ENCODE measurements around the gene UBLCP1.
"Not testable (repeated sequence)": the region's sequence is repeated elsewhere in the genome, so short reads cannot be mapped to it uniquely, and the experiment has no call there.

The UBLCP1 gene

GRCh38 chr5:159294921-159295320 lies 31.8 kb downstream of the UBLCP1 start:
- Histone ChIP-seq H3K9me3 (replicated peaks in 1 of 2; ENCODE audit: control insufficient read depth in 2 of 2, insufficient read depth in 1 of 2, low read depth in 1 of 2, low read length in 2 of 2) (peaks cover 0 to 2% of the 10 kb centered on the region in 2 donors), H3K9ac (ENCODE audit: low read depth, low read length, poor library complexity) (no peak overlapping the region), H2BK12ac (ENCODE audit: low read length) (no peak overlapping the region), H4K8ac (ENCODE audit: low read depth, low read length) (no peak overlapping the region), H3K4me3 (ENCODE audit: low read length in 2 of 2) (no peak overlapping the region), H3K18ac (ENCODE audit: low read length) (no peak overlapping the region), H3K4me1 (ENCODE audit: control insufficient read depth in 2 of 2, insufficient read depth in 1 of 2, low read depth in 1 of 2, low read length in 2 of 2) (no peaks in the 10 kb centered on the region), H3K4me2 (ENCODE audit: insufficient read depth, low read length, poor library complexity, severe bottlenecking) (no peak overlapping the region), H2BK15ac (ENCODE audit: low read length) (no peak overlapping the region), H3K27me3 (ENCODE audit: control insufficient read depth in 3 of 3, insufficient read depth in 3 of 3, low read depth in 1 of 3, low read length in 3 of 3) (peaks cover 0 to 2% (median 0%) of the 10 kb centered on the region in 3 experiments), H2BK5ac (ENCODE audit: low read length) (no peak overlapping the region), H3K14ac (ENCODE audit: low read length) (no peak overlapping the region), H3K79me1 (ENCODE audit: low read depth, low read length) (no peaks in the 10 kb centered on the region), H2AK5ac (ENCODE audit: low read depth, low read length) (no peak overlapping the region), H3K4ac (ENCODE audit: low read length) (no peak overlapping the region), H4K91ac (ENCODE audit: low read depth, low read length, poor library complexity) (no peak overlapping the region), H3K36me3 (replicated peaks in 1 of 2; ENCODE audit: control insufficient read depth in 2 of 2, insufficient read depth in 2 of 2, low read length in 2 of 2) (no peaks in the 10 kb centered on the region), H3K23ac (ENCODE audit: low read depth, low read length, poor library complexity) (no peak overlapping the region), H2BK120ac (ENCODE audit: low read depth, low read length) (no peak overlapping the region), H3K27ac (replicated peaks; ENCODE audit: low read length) (no peak overlapping the region), H2AFZ (ENCODE audit: low read length) (no peak overlapping the region)
- no CpG with 5 or more reads among the region's 5 CpGs for WGBS, 2 donors (ENCODE audit: extremely low coverage in 2 of 2, insufficient read length in 2 of 2, insufficient replicate concordance in 1 of 2)
- DNase-seq (ENCODE audit: low spot score): no peak

DNA sequence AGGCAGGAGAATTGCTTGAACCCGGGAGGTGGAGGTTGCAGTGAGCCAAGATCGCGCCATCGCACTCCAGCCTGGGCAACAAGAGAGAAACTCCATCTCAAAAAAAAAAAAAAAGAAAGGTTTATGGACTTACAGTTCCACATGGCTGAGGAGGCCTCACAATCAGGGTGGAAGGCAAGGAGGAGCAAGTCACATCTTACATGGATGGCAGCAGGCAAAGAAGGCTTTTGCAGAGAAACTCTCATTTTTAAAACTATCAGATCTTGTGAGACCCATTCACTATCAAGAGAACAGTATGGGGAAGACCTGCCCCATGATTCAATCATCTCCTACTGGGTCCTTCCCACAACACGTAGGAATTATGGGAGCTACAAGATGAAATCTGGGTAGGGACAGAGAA lies 34.2 kb downstream of the UBLCP1 start:
- not testable (repeated sequence) for H3K27ac ChIP-seq (replicated peaks; ENCODE audit: low read length); H3K79me1 ChIP-seq (ENCODE audit: low read depth, low read length); H3K4me1 ChIP-seq (ENCODE audit: control insufficient read depth in 2 of 2, insufficient read depth in 1 of 2, low read depth in 1 of 2, low read length in 2 of 2); H3K4ac ChIP-seq (ENCODE audit: low read length); DNase-seq (ENCODE audit: low spot score); H3K9me3 ChIP-seq (replicated peaks in 1 of 2; ENCODE audit: control insufficient read depth in 2 of 2, insufficient read depth in 1 of 2, low read depth in 1 of 2, low read length in 2 of 2); H3K36me3 ChIP-seq (replicated peaks in 1 of 2; ENCODE audit: control insufficient read depth in 2 of 2, insufficient read depth in 2 of 2, low read length in 2 of 2); H3K23ac ChIP-seq (ENCODE audit: low read depth, low read length, poor library complexity); H2BK120ac ChIP-seq (ENCODE audit: low read depth, low read length); H2AFZ ChIP-seq (ENCODE audit: low read length); H4K8ac ChIP-seq (ENCODE audit: low read depth, low read length); H2BK12ac ChIP-seq (ENCODE audit: low read length); H4K91ac ChIP-seq (ENCODE audit: low read depth, low read length, poor library complexity); H3K18ac ChIP-seq (ENCODE audit: low read length); H3K27me3 ChIP-seq (ENCODE audit: control insufficient read depth in 3 of 3, insufficient read depth in 3 of 3, low read depth in 1 of 3, low read length in 3 of 3); H3K4me3 ChIP-seq (ENCODE audit: low read length in 2 of 2); H2AK5ac ChIP-seq (ENCODE audit: low read depth, low read length); H2BK5ac ChIP-seq (ENCODE audit: low read length); H2BK15ac ChIP-seq (ENCODE audit: low read length); H3K14ac ChIP-seq (ENCODE audit: low read length); H3K4me2 ChIP-seq (ENCODE audit: insufficient read depth, low read length, poor library complexity, severe bottlenecking); H3K9ac ChIP-seq (ENCODE audit: low read depth, low read length, poor library complexity)
- WGBS, 2 donors (ENCODE audit: extremely low coverage in 2 of 2, insufficient read length in 2 of 2, insufficient replicate concordance in 1 of 2): no CpG with 5 or more reads among the region's 5 CpGs

- no CpG with 5 or more reads among the region's 3 CpGs for WGBS, 2 donors (ENCODE audit: extremely low coverage in 2 of 2, insufficient read length in 2 of 2, insufficient replicate concordance in 1 of 2)
- no peaks in the 10 kb centered on the region for H3K36me3 ChIP-seq (replicated peaks in 1 of 2; ENCODE audit: control insufficient read depth in 2 of 2, insufficient read depth in 2 of 2, low read length in 2 of 2)
- no peak overlapping the region for H4K8ac ChIP-seq (ENCODE audit: low read depth, low read length)
- no peak overlapping the region for H2AK5ac ChIP-seq (ENCODE audit: low read depth, low read length)
- no peak overlapping the region for H3K27ac ChIP-seq (replicated peaks; ENCODE audit: low read length)
- H4K91ac ChIP-seq (ENCODE audit: low read depth, low read length, poor library complexity): no peak overlapping the region
- no peaks in the 10 kb centered on the region for H3K4me1 ChIP-seq (ENCODE audit: control insufficient read depth in 2 of 2, insufficient read depth in 1 of 2, low read depth in 1 of 2, low read length in 2 of 2)
- H3K9me3 ChIP-seq (replicated peaks in 1 of 2; ENCODE audit: control insufficient read depth in 2 of 2, insufficient read depth in 1 of 2, low read depth in 1 of 2, low read length in 2 of 2): peaks cover 0 to 2% of the 10 kb centered on the region in 2 donors
- no peak overlapping the region for H3K4me3 ChIP-seq (ENCODE audit: low read length in 2 of 2)
- H2BK12ac ChIP-seq (ENCODE audit: low read length): no peak overlapping the region
- H3K4ac ChIP-seq (ENCODE audit: low read length): no peak overlapping the region
- H3K18ac ChIP-seq (ENCODE audit: low read length): no peak overlapping the region
- H2AFZ ChIP-seq (ENCODE audit: low read length): no peak overlapping the region
- no peak overlapping the region for H3K23ac ChIP-seq (ENCODE audit: low read depth, low read length, poor library complexity)
- H3K27me3 ChIP-seq (ENCODE audit: control insufficient read depth in 3 of 3, insufficient read depth in 3 of 3, low read depth in 1 of 3, low read length in 3 of 3): peaks cover 0 to 10% (median 0%) of the 10 kb centered on the region in 3 experiments
- DNase-seq (ENCODE audit: low spot score): no peak
- no peak overlapping the region for H3K14ac ChIP-seq (ENCODE audit: low read length)
- H3K9ac ChIP-seq (ENCODE audit: low read depth, low read length, poor library complexity): no peak overlapping the region
- H2BK5ac ChIP-seq (ENCODE audit: low read length): no peak overlapping the region
- no peaks in the 10 kb centered on the region for H3K79me1 ChIP-seq (ENCODE audit: low read depth, low read length)
- H2BK120ac ChIP-seq (ENCODE audit: low read depth, low read length): no peak overlapping the region
- no peak overlapping the region for H2BK15ac ChIP-seq (ENCODE audit: low read length)
- H3K4me2 ChIP-seq (ENCODE audit: insufficient read depth, low read length, poor library complexity, severe bottlenecking): no peak overlapping the region
Observed at GRCh38 chr5:159301466-159301865, 38.4 kb downstream of the UBLCP1 start.

GRCh38 chr5:159301929-159302860 lies 39.1 kb downstream of the UBLCP1 start:
- H4K8ac ChIP-seq (ENCODE audit: low read depth, low read length); H3K4me1 ChIP-seq (ENCODE audit: control insufficient read depth in 2 of 2, insufficient read depth in 1 of 2, low read depth in 1 of 2, low read length in 2 of 2); H3K14ac ChIP-seq (ENCODE audit: low read length); H3K27ac ChIP-seq (replicated peaks; ENCODE audit: low read length); H2BK120ac ChIP-seq (ENCODE audit: low read depth, low read length); H3K18ac ChIP-seq (ENCODE audit: low read length); H2BK12ac ChIP-seq (ENCODE audit: low read length); H3K9me3 ChIP-seq (replicated peaks in 1 of 2; ENCODE audit: control insufficient read depth in 2 of 2, insufficient read depth in 1 of 2, low read depth in 1 of 2, low read length in 2 of 2); H4K91ac ChIP-seq (ENCODE audit: low read depth, low read length, poor library complexity); H2BK15ac ChIP-seq (ENCODE audit: low read length); H3K23ac ChIP-seq (ENCODE audit: low read depth, low read length, poor library complexity); H2AK5ac ChIP-seq (ENCODE audit: low read depth, low read length); DNase-seq (ENCODE audit: low spot score); H3K9ac ChIP-seq (ENCODE audit: low read depth, low read length, poor library complexity); H3K4ac ChIP-seq (ENCODE audit: low read length); H2AFZ ChIP-seq (ENCODE audit: low read length); H2BK5ac ChIP-seq (ENCODE audit: low read length); H3K79me1 ChIP-seq (ENCODE audit: low read depth, low read length); H3K4me2 ChIP-seq (ENCODE audit: insufficient read depth, low read length, poor library complexity, severe bottlenecking); H3K4me3 ChIP-seq (ENCODE audit: low read length in 2 of 2); H3K36me3 ChIP-seq (replicated peaks in 1 of 2; ENCODE audit: control insufficient read depth in 2 of 2, insufficient read depth in 2 of 2, low read length in 2 of 2): not testable (repeated sequence)
- peaks cover 0 to 10% (median 0%) of the 10 kb centered on the region in 3 experiments for H3K27me3 ChIP-seq (ENCODE audit: control insufficient read depth in 3 of 3, insufficient read depth in 3 of 3, low read depth in 1 of 3, low read length in 3 of 3)
- WGBS, 2 donors (ENCODE audit: extremely low coverage in 2 of 2, insufficient read length in 2 of 2, insufficient replicate concordance in 1 of 2): no CpG with 5 or more reads among the region's 13 CpGs

Measured in neuronal stem cell (in vitro differentiated cells).